GM19467 (cell line): ENCODE results near the gene PEDS1.
A peak's percentile ranks its signal among the peaks of the same experiment; 100 is the strongest.
"Not testable (repeated sequence)": the region's sequence is repeated elsewhere in the genome, so short reads cannot be mapped to it uniquely, and the experiment has no call there.

Source experiments
- ATAC-seq: cut with Tn5 transposase; IDR thresholded peaks from one replicate; pipeline ENCODE4 v1.9.1; 2021; ENCODE audit warnings: mild to moderate bottlenecking, moderate library complexity; ENCODE audit not compliant: unreplicated experiment

PEDS1 gene

GRCh38 chr20:50136822-50137599, 16.5 kb downstream of the PEDS1 start:
- no peak for ATAC-seq

- not testable (repeated sequence) for ATAC-seq
These were observed 18.4 kb downstream of the PEDS1 start for GRCh38 chr20:50135157-50135556.

- no peak for ATAC-seq
These were observed 19.9 kb downstream of the PEDS1 start for GRCh38 chr20:50133474-50134217.

- ATAC-seq = no peak
These were observed 20.5 kb downstream of the PEDS1 start for GRCh38 chr20:50133041-50133440.

GRCh38 chr20:50130995-50131394, 22.5 kb downstream of the PEDS1 start:
- ATAC-seq = no peak

- ATAC-seq = no peak
These were observed 23.2 kb downstream of the PEDS1 start for GRCh38 chr20:50130356-50130723.

GRCh38 chr20:50129662-50130355, 23.7 kb downstream of the PEDS1 start:
- ATAC-seq = no peak

- no peak for ATAC-seq
These were observed 25.0 kb downstream of the PEDS1 start for GRCh38 chr20:50128520-50128905.

- no peak for ATAC-seq
These were observed 25.7 kb downstream of the PEDS1 start for GRCh38 chr20:50127587-50128519.

GRCh38 chr20:50126662-50127061, 26.9 kb downstream of the PEDS1 start:
- ATAC-seq = no peak

- ATAC-seq = no peak
These were observed 28.2 kb downstream of the PEDS1 start for GRCh38 chr20:50125279-50125678.

- no peak for ATAC-seq
These were observed 29.0 kb downstream of the PEDS1 start for GRCh38 chr20:50124496-50124895.

GRCh38 chr20:50123418-50123817, 30.1 kb downstream of the PEDS1 start:
- ATAC-seq = no peak

GRCh38 chr20:50122763-50123162, 30.8 kb downstream of the PEDS1 start:
- ATAC-seq = no peak

GRCh38 chr20:50121858-50122271, 31.7 kb downstream of the PEDS1 start:
- ATAC-seq = no peak

- ATAC-seq = no peak
These were observed 32.4 kb downstream of the PEDS1 start for GRCh38 chr20:50120935-50121693.

GRCh38 chr20:50118203-50118602, 35.3 kb downstream of the PEDS1 start:
- no peak for ATAC-seq

- ATAC-seq = no peak
These were observed 37.0 kb downstream of the PEDS1 start for GRCh38 chr20:50116368-50116999.

GRCh38 chr20:50115591-50116367, 37.7 kb downstream of the PEDS1 start:
- ATAC-seq = peak; percentile 78
